ENCODE data around the gene AHI1. TPM values are rescaled to one million over a fixed set of nuclear protein-coding genes. Genes with fewer than 3 reads are reported as not detected.

AHI1 gene
- total and polyA plus RNA-seq, 10 of the 15 experiments (the other 5 are each of a cell fraction or from before 2014, with no cell fraction given): 3.2 to 9.5 (median 4.6) TPM

DNA sequence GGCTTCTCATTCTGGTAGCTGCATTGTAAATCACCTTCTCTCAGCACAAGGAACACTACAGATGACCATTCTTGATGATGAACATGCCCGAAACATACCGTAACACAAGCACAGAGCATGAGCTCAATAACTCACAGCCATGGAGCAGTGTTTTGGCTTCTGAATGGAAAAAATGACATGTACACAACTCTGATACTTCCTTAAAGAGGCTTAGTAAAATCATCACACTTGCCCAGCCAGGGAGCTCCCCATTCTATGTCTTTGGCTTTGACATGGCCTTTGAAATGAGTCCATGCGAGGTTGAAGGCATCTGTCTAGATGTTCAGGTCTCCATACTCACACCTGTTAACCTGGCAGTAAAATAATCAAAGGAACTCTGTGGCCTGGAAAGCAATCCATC is 228.8 kb downstream of the AHI1 start (continued):
- TF ChIP-seq ATF2 (IDR thresholded peaks at IDR 0.05; ENCODE audit: low read length): no peak

DNA sequence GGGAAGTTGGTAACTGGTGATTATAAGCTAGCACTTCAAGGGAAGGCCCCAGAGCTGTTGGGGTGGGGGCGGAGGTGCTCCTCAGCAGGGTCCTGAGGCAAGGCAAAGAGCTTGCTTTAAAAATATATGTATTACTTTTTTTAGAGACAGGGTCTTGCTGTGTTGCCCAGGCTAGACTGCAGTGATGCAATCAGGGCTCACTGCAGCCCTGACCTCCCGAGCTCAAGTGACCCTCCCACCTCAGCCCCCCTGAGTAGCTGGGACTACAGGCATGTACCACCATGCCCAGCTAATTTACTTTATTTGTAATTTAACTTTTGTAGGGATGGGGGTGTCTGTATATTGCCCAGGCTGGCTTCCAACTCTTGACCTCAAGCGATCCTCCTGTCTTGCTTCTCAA is 229.3 kb downstream of the AHI1 start:
- Histone ChIP-seq H3K4me3 (no peak overlapping the region), H3K27ac (ENCODE audit: control insufficient read depth, insufficient read depth) (no peak overlapping the region), H3K4me1 (ENCODE audit: control insufficient read depth, insufficient read depth, low read length) (no peaks in the 10 kb centered on the region), H3K9ac (ENCODE audit: control insufficient read depth, insufficient read depth, low read length) (no peak overlapping the region), H3K9me3 (replicated peaks; ENCODE audit: control insufficient read depth, insufficient read depth, low read length) (no peaks in the 10 kb centered on the region), H3K79me2 (ENCODE audit: control insufficient read depth, insufficient read depth, low read length) (no peaks in the 10 kb centered on the region), H3K27me3 (replicated peaks in 1 of 2; ENCODE audit: control insufficient read depth in 2 of 2, insufficient read depth in 2 of 2, low read length in 1 of 2) (no peaks in the 10 kb centered on the region), H3K4me2 (ENCODE audit: control insufficient read depth, insufficient read depth) (no peak overlapping the region), H4K20me1 (ENCODE audit: control insufficient read depth, insufficient read depth) (no peaks in the 10 kb centered on the region), H3K36me3 (ENCODE audit: control insufficient read depth in 2 of 2, insufficient read depth in 2 of 2, low read length in 1 of 2) (no peaks in the 10 kb centered on the region), H2AFZ (ENCODE audit: control insufficient read depth, low read depth, low read length) (no peak overlapping the region)
- ChIA-PET RAD21 (ENCODE audit: unreplicated experiment) (interaction anchor here (0.7 to 1.8 kb wide), 5 partner anchors 11 to 191 kb away, joined by 3 to 6 read pairs (median 3); no protein-coding TSS in a partner anchor), POLR2A (interaction anchor here (0.5 to 0.8 kb wide), 2 partner anchors 9 to 1158 kb away, joined by 3 to 5 read pairs; no protein-coding TSS in a partner anchor), SMC1A (ENCODE audit: uncharacterized antibody, unreplicated experiment) (interaction anchor here (0.7 to 3.2 kb wide), 13 partner anchors 9 to 197 kb away, joined by 3 to 14 read pairs (median 3); no protein-coding TSS in a partner anchor), CTCF (interaction anchor here (1.3 to 4.0 kb wide), 3 partner anchors 10 to 34 kb away, joined by 3 to 14 read pairs (median 5); no protein-coding TSS in a partner anchor)
- DNase-seq (ENCODE audit: low read depth, low spot score): no peak
- ATAC-seq: no peak
- WGBS (ENCODE audit: insufficient coverage, insufficient replicate concordance, low lambda C conversion rate, missing lambda C conversion rate): 83% methylated on average over 3 of the region's 3 CpGs
- no TSS peak for BruUV-seq (replicated peaks)
- TF ChIP-seq WRNIP1 (IDR thresholded peaks at IDR 0.05; ENCODE audit: borderline replicate concordance, low read depth, low read length) (no peak), CEBPZ (IDR thresholded peaks at IDR 0.05; ENCODE audit: low read depth, low read length) (no peak)
- TF ChIP-seq, protein P1, sequence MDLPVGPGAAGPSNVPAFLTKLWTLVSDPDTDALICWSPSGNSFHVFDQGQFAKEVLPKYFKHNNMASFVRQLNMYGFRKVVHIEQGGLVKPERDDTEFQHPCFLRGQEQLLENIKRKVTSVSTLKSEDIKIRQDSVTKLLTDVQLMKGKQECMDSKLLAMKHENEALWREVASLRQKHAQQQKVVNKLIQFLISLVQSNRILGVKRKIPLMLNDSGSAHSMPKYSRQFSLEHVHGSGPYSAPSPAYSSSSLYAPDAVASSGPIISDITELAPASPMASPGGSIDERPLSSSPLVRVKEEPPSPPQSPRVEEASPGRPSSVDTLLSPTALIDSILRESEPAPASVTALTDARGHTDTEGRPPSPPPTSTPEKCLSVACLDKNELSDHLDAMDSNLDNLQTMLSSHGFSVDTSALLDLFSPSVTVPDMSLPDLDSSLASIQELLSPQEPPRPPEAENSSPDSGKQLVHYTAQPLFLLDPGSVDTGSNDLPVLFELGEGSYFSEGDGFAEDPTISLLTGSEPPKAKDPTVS (IDR thresholded peaks at IDR 0.05; ENCODE audit: low read depth, low read length): no peak
- no peak for FAIRE-seq
- intact Hi-C loops (cut with micrococcal nuclease; ENCODE audit: unreplicated experiment): no loop called here
- in situ Hi-C loops (cut with MboI): no loop called here

Measured in GM12878 (cell line).